GM12872 (cell line): ENCODE results near the gene PARD3B.

Experiments
- TF ChIP-seq, protein P1 (sequence below): IDR thresholded peaks from 3 replicates; pipeline ENCODE4 v1.5.1; 2011; ENCODE audit warnings: low read depth, mild to moderate bottlenecking, low read length, moderate library complexity; ENCODE audit not compliant: insufficient read depth

PARD3B gene

DNA sequence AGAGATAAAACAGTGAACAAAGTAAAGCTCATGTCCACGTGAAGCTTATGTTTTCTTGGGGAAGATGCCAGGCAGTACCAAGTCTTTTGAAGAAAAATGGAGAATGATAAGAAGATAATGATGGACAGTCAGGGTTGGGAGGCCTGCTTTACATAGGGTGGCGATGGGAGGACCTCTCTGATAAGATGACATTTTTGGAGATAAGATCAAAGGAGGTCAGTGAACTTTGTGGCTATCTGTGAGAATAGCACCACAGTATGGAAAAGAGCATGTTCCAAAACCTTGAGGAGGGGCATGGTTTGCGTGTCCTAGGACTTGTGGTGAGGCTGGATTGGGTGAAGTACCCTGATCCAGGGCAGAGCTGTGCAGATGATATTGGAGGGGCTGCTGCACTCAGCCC is 675.3 kb downstream of the PARD3B start:
- TF ChIP-seq, protein P1, sequence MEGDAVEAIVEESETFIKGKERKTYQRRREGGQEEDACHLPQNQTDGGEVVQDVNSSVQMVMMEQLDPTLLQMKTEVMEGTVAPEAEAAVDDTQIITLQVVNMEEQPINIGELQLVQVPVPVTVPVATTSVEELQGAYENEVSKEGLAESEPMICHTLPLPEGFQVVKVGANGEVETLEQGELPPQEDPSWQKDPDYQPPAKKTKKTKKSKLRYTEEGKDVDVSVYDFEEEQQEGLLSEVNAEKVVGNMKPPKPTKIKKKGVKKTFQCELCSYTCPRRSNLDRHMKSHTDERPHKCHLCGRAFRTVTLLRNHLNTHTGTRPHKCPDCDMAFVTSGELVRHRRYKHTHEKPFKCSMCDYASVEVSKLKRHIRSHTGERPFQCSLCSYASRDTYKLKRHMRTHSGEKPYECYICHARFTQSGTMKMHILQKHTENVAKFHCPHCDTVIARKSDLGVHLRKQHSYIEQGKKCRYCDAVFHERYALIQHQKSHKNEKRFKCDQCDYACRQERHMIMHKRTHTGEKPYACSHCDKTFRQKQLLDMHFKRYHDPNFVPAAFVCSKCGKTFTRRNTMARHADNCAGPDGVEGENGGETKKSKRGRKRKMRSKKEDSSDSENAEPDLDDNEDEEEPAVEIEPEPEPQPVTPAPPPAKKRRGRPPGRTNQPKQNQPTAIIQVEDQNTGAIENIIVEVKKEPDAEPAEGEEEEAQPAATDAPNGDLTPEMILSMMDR = no peak

DNA sequence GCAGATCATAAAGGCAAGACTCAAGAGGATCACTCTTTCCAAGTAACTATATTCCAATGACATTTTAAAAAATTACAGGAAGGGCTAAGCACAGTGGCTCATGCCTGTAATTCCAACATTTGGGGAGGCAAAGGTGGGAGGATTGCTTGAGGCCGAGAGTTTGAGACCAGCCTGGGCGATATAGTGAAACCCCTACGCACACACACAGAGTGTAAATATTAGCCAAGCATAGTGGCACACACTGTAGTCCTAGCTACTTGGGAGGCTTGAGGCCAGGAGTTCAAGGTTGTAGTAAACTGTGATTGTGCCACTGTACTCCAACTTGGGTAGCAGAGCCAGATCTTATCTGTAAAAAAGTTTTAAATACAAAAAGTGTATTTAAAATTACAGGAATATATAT is 686.8 kb downstream of the PARD3B start:
- TF ChIP-seq, protein P1 = no peak

DNA sequence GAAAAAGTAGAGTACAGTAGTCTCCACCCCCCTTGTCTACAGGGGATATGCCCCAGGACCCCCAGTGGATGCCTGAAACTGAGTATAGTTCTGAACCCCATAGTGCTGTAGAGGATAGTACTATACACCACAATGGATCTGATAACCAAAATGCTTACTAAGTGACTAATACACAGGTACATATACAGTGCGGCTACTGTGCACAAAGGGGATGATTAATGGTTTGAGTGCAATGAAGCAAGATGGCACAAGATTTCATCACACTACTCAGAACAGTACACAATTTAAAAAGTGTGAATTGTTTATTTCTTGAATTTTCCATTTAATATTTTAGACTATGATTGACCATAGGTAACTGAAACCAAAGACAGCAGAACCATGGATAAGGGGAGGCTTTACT is 690.2 kb downstream of the PARD3B start:
- TF ChIP-seq, protein P1 = no peak

DNA sequence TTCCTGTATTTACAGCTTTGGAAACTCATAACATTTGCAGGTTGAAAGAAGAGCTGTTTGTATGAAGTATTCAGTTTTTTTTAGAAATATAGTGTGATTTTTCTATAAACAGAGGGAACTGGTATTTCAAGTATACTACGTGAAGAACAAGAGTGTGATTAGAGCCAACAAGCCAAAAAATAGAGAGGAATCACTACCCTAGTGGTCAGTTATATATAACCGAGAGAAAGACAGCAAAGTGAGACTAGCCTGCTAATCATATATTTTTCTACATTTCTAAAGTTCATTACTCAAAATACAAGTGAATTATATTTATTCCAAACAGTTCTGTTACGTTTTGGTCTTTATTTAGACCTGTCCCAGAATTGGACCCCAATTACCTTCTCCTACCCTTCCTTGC is 692.2 kb downstream of the PARD3B start:
- TF ChIP-seq, protein P1 = 0 out of 3 replicates have a peak, but pooled peaks have one; percentile 4

DNA sequence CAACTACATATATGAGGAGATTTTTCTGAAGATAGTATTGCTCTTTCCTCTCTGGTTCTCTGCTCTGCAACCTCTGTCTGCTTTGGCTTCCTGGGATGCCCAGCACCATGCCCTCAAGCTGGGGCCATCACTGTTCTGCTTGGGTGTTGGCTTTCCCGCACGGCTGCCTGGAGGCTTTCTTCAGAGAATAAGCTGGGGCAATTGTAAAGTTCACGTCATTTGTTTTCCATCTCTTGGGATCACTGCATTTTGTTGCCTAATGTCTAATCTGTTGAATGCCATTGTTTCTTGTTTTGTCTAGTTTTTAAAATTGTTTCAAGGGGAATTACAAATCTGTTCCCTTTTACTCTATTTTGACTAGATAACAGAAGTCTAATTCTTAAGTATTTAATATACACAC is 699.7 kb downstream of the PARD3B start:
- TF ChIP-seq, protein P1 = no peak

DNA sequence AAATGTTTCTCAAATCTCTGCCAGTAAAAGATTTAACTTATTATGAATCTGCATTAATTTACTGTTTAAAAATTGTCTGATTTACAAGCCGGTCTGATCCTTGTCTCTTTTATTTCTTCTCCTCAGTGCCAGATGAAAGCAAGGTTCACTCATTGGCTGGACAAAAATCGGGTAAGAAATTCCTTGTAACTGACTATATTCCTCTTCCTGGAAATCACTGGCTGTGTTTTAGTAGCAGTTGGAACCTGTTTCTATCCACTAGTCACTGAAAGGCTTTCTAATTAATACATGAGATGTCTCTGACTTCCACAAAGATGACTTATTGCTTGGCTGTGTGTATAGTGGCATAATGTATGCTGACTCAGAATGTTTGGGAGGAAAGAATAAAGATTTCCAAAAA is 700.4 kb downstream of the PARD3B start:
- TF ChIP-seq, protein P1 = no peak

DNA sequence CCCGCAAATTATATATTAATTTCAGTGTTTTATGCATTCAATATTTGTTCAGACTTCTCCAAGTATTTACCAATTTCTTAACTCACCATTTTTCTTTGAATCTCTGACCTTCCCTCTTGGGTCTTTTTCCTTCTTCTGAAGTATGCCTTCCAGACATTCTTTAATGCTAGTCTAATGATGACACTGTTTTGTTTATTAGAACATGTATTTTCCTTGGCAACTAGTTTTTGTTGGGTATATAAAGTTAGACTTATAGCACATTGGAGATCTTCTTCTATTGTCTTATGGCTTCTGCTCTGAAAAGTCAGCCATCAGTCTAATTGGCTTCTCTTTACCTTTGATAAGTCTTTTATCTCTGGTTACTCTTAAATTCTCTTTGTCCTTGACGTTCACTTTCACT is 713.8 kb downstream of the PARD3B start:
- TF ChIP-seq, protein P1 = no peak
